Measurements from ENCODE around the gene MYH7. TPM values are rescaled to one million over a fixed set of nuclear protein-coding genes. Genes with fewer than 3 reads are reported as not detected.

The MYH7 gene
- total RNA-seq, 6 experiments from 2014 or later = 0.30 to 5.6 (median 0.60) TPM

DNA sequence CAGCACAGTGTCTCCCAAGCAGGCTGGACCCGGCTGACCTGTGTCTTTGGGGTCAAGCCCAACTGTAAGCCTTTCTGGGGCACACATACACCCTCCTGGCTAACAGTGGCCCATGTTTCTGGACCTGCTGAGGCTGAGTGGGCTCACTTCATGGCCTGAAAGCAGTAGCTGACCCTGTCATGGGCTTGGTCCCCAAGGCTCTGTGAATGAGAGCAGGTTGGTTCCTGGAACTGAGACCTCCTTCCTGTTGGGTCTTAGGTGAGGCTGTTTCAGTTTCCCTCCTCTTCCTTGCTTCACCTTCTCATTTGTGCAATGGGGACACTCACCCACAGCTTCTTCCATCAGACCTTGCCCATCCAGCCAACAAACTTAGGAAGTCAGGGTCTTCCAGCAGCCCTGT lies 63.6 kb downstream of the MYH7 start:
- no peak for ATAC-seq
- TF ChIP-seq, protein P1, sequence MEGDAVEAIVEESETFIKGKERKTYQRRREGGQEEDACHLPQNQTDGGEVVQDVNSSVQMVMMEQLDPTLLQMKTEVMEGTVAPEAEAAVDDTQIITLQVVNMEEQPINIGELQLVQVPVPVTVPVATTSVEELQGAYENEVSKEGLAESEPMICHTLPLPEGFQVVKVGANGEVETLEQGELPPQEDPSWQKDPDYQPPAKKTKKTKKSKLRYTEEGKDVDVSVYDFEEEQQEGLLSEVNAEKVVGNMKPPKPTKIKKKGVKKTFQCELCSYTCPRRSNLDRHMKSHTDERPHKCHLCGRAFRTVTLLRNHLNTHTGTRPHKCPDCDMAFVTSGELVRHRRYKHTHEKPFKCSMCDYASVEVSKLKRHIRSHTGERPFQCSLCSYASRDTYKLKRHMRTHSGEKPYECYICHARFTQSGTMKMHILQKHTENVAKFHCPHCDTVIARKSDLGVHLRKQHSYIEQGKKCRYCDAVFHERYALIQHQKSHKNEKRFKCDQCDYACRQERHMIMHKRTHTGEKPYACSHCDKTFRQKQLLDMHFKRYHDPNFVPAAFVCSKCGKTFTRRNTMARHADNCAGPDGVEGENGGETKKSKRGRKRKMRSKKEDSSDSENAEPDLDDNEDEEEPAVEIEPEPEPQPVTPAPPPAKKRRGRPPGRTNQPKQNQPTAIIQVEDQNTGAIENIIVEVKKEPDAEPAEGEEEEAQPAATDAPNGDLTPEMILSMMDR (IDR thresholded peaks at IDR 0.05) = no peak
- TF ChIP-seq POLR2A (IDR thresholded peaks at IDR 0.05) = no peak
- DNase-seq = no peak
- intact Hi-C loops (cut with DNase I) = loop anchor here in 1 of 2 donors (10.0 kb wide), 1 partner anchor 107 kb away; no protein-coding TSS in a partner anchor
- Histone ChIP-seq H3K27me3 (no peaks in the 10 kb centered on the region), H3K9me3 (no peaks in the 10 kb centered on the region), H3K36me3 (no peaks in the 10 kb centered on the region), H3K27ac (no peak overlapping the region), H3K4me3 (no peak overlapping the region), H3K4me1 (no peaks in the 10 kb centered on the region)
- WGBS (ENCODE audit: insufficient coverage, low coverage, low lambda C conversion rate, missing lambda C conversion rate) = no CpG with 5 or more reads among the region's 1 CpG

DNA sequence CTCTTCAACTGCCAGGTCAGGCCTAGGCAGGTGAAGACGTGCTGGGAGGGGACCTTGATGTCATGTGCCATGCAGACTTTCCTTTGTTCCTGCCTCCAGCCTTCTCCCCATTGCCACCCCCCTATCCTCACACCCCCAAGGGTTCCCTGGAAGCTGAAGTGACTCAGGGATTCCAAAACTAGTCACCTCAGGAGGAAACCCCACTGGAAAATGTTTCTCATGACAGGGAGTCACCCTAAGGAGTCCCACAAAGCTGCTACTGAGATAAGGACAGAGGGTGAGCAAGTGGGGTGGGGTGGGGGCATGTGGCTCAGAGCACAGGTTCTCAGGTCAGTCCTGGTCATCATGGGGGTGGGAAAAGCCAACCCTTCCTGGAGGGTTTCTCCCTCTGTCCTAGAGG lies 65.2 kb downstream of the MYH7 start:
- 20% methylated on average over 1 of the region's 1 CpG for WGBS (ENCODE audit: insufficient coverage, low coverage, low lambda C conversion rate, missing lambda C conversion rate)
- TF ChIP-seq, protein P1 (IDR thresholded peaks at IDR 0.05) = no peak
- TF ChIP-seq POLR2A (IDR thresholded peaks at IDR 0.05) = no peak

DNA sequence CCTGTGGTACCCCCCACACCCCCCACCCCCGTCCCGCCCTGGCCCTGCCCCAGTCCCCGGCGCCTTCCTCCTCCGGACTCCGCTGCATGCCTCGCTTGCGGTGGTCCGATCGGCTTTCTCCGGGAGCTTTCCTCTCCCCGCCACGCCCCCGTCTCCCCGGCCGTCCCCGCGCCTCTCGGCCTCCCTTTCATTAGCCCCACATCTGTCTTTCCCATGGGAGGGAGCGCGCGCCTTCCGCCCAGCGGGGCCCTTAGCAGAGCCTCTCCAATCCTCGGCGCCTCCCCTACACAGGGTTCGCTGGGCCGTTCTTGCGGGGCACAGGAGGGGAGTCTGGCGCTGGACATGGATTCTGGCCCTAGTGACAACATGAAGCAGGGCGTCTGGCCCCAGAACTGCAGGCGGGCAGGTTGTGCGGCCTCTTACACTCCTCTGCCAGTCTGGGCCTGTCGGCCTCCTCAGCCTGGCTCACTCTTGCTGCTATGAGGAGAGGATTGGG lies 69.0 kb downstream of the MYH7 start:
- peak; percentile 28 to 56 (median 34) for ATAC-seq
- DNase-seq = peak in 1 of 3 donors; percentile 55
- H3K27ac ChIP-seq = peak overlapping the region in 1 of 3 donors; percentile 37

More for the DNA sequence above, 65.2 kb downstream of the MYH7 start:
- Histone ChIP-seq H3K36me3 (no peaks in the 10 kb centered on the region), H3K9me3 (no peaks in the 10 kb centered on the region), H3K27ac (no peak overlapping the region), H3K4me3 (no peak overlapping the region), H3K27me3 (peaks cover 0 to 9% of the 10 kb centered on the region in 2 donors), H3K4me1 (peaks cover 0 to 6% (median 0%) of the 10 kb centered on the region in 4 donors)
- ATAC-seq (no peak), DNase-seq (no peak)
- intact Hi-C loops (cut with DNase I) = loop anchor here in 1 of 2 donors (10.0 kb wide), 1 partner anchor 105 kb away; no protein-coding TSS in a partner anchor

DNA sequence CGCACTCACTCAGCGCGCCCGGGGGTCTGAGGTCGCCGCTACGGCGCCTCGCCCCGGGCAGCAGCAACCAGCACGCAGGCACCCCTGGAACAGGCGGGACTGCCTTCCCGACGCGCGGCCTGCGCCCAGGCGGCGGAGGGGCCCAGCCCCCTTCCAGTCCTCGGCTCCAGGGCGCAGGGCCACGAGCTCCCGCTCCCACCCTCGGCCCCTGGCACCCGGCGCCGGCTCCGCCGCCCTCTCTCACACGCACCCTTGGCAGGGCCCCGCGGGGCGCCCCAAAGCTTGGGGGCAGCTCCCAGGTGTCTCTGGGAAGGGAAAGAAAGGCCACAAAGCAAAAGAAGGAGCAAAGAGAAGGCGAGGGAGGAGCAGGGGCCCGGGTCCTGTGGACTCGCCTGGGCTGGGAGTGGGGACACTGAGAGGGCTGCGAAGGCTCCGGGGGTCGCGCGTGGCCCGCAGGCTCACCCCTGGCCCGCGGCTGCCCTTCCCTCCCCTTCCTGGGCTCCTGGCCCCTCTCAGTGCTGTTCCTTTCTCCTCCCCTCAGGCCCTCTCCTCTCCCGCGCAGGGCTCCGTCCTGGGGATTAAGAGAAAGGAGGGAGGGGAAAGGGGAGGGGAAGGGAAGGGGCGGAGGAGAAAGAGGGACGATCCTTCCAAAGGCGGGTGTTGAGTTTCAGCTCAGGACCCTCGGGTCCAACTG lies 69.6 kb downstream of the MYH7 start:
- DNase-seq = no peak

More for the DNA sequence above, 69.0 kb downstream of the MYH7 start:
- no peak for TF ChIP-seq POLR2A (IDR thresholded peaks at IDR 0.05)
- TF ChIP-seq, protein P1 (IDR thresholded peaks at IDR 0.05) = no peak
- no peaks in the 10 kb centered on the region for H3K36me3 ChIP-seq
- H3K27me3 ChIP-seq = peaks cover 0 to 16% of the 10 kb centered on the region in 2 donors
- 9% methylated on average over 14 of the region's 34 CpGs for WGBS (ENCODE audit: insufficient coverage, low coverage, low lambda C conversion rate, missing lambda C conversion rate)
- intact Hi-C loops (cut with DNase I) = no loop called here
- H3K4me1 ChIP-seq = peaks cover 0 to 12% (median 0%) of the 10 kb centered on the region in 4 donors
- peak overlapping the region in 2 of 3 donors; percentile 14 to 35 for H3K4me3 ChIP-seq
- no peaks in the 10 kb centered on the region for H3K9me3 ChIP-seq

More for the DNA sequence above, 69.6 kb downstream of the MYH7 start:
- intact Hi-C loops (cut with DNase I) = no loop called here
- ATAC-seq = peak; percentile 30 to 53 (median 44)
- no peaks in the 10 kb centered on the region for H3K9me3 ChIP-seq
- H3K4me1 ChIP-seq = peaks cover 0 to 12% (median 0%) of the 10 kb centered on the region in 4 donors
- whole genome bisulfite sequencing (ENCODE audit: insufficient coverage, low coverage, low lambda C conversion rate, missing lambda C conversion rate) = 0% methylated on average over 21 of the region's 51 CpGs
- no peak for TF ChIP-seq POLR2A (IDR thresholded peaks at IDR 0.05)
- TF ChIP-seq, protein P1 (IDR thresholded peaks at IDR 0.05) = no peak
- H3K27me3 ChIP-seq = peaks cover 0 to 16% of the 10 kb centered on the region in 2 donors
- H3K36me3 ChIP-seq = no peaks in the 10 kb centered on the region
- H3K4me3 ChIP-seq = peak overlapping the region in 2 of 3 donors; percentile 14 to 35
- peak overlapping the region; percentile 31 to 47 (median 47) for H3K27ac ChIP-seq
